Mesothelial cell of epicardium (in vitro differentiated cells): ENCODE data around the gene RNU11. TPM values are rescaled to one million over a fixed set of nuclear protein-coding genes. Genes with fewer than 3 reads are reported as not detected.
A peak's percentile ranks its signal among the peaks of the same experiment; 100 is the strongest.
"Not testable (repeated sequence)": the region's sequence is repeated elsewhere in the genome, so short reads cannot be mapped to it uniquely, and the experiment has no call there.

Experiments used
- DNase-seq, 2 experiments: peaks; one replicate each; pipeline ENCODE4 v3.0.0; 2021; ENCODE audit warnings: low spot score in 2 of 2; ENCODE audit not compliant: unreplicated experiment in 2 of 2
- H3K27ac Mint-ChIP-seq: 2 replicates; pipeline ENCODE4 v1.8.0; 2021; ENCODE audit warnings: mixed read lengths
- H3K27me3 Mint-ChIP-seq: 2 replicates; pipeline ENCODE4 v1.8.0; 2021; ENCODE audit warnings: low read depth, mixed read lengths
- H3K36me3 Mint-ChIP-seq: 2 replicates; pipeline ENCODE4 v1.8.0; 2021; ENCODE audit warnings: mixed read lengths
- H3K4me1 Mint-ChIP-seq: 2 replicates; pipeline ENCODE4 v1.8.0; 2021; ENCODE audit warnings: mixed read lengths
- H3K4me3 Mint-ChIP-seq: 2 replicates; pipeline ENCODE4 v1.8.0; 2021; ENCODE audit warnings: mild to moderate bottlenecking, moderate library complexity, mixed read lengths
- H3K9me3 Mint-ChIP-seq: 2 replicates; pipeline ENCODE4 v1.8.0; 2021; ENCODE audit warnings: mixed read lengths
- CTCF ChIP-seq: fragments of 200-600 bp; sonication (generic); IDR thresholded peaks from one replicate; pipeline ENCODE4 v1.5.0; 2021; ENCODE audit warnings: antibody characterized with exemption; ENCODE audit not compliant: unreplicated experiment
- total RNA-seq: library from RNA; stranded (reverse); gene quantifications from 3 replicates; pipeline ENCODE4 v1.2.1, GENCODE V29; 2021

The RNU11 gene
- total RNA-seq, 1 donor from 2014 or later, result not detected

GRCh38 chr1:28671254-28671780 is 22.9 kb downstream of the RNU11 start:
- H3K27ac Mint-ChIP-seq, result no peak overlapping the region
- H3K36me3 Mint-ChIP-seq, result peaks cover 2% of the 10 kb centered on the region
- no peak for TF ChIP-seq CTCF
- H3K4me1 Mint-ChIP-seq, result peaks cover 15% of the 10 kb centered on the region
- no peaks in the 10 kb centered on the region for H3K27me3 Mint-ChIP-seq
- no peak for DNase-seq
- H3K9me3 Mint-ChIP-seq, result no peaks in the 10 kb centered on the region
- no peak overlapping the region for H3K4me3 Mint-ChIP-seq

- H3K27ac Mint-ChIP-seq, DNase-seq, H3K9me3 Mint-ChIP-seq, H3K36me3 Mint-ChIP-seq, H3K4me3 Mint-ChIP-seq, H3K27me3 Mint-ChIP-seq: not testable (repeated sequence)
- peaks cover 14% of the 10 kb centered on the region for H3K4me1 Mint-ChIP-seq
Observed at GRCh38 chr1:28672971-28673370, 24.6 kb downstream of the RNU11 start.

DNA sequence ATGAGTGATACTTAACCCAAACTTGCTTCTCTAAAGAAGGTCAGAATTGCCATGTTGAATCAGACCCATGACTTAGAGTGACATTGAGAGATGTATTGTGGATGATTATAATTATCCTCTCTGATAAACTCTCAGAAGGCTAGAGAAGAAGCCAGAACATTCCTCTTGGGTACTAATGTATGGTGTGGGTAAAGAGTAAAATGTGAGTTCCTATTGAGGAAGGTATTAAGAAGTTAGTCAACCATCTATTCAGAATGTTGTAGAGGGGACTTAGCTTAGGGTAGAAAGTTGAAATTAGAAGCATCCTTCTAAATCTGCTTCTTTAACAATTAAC is 27.5 kb downstream of the RNU11 start:
- TF ChIP-seq CTCF, result no peak
- Mint-ChIP-seq H3K4me1 (peaks cover 4% of the 10 kb centered on the region), H3K36me3 (peaks cover 2% of the 10 kb centered on the region), H3K4me3 (no peak overlapping the region), H3K27ac (peak overlapping the region; percentile 18), H3K9me3 (no peaks in the 10 kb centered on the region), H3K27me3 (no peaks in the 10 kb centered on the region)
- DNase-seq, result no peak

GRCh38 chr1:28680151-28680550 is 31.8 kb downstream of the RNU11 start:
- TF ChIP-seq CTCF, result no peak
- Mint-ChIP-seq H3K4me3 (no peak overlapping the region), H3K4me1 (peaks cover 4% of the 10 kb centered on the region), H3K27ac (no peak overlapping the region), H3K9me3 (no peaks in the 10 kb centered on the region), H3K27me3 (no peaks in the 10 kb centered on the region), H3K36me3 (peaks cover 13% of the 10 kb centered on the region)
- no peak for DNase-seq

DNA sequence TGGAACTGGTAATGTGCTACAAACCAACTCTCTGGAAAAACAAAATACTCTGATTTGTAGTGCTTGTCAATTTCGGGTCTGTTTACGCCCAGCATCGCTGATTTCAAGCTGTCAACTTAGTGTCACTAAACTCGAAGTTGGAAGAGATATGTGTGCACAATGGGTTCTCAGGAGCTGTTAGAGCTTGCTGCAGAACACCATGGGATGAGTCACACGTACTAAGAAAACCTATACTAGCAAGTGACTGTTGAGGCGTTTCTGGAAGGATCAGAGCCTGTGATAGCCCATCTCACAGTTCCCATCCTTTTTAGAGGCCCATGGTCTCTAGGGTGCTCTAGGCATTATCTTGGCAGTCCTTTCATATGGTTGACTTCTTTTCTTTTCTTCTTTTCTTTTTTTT is 34.4 kb downstream of the RNU11 start:
- H3K36me3 Mint-ChIP-seq, result peaks cover 18% of the 10 kb centered on the region
- H3K4me1 Mint-ChIP-seq, result no peaks in the 10 kb centered on the region
- H3K27ac Mint-ChIP-seq, result no peak overlapping the region
- no peak for TF ChIP-seq CTCF
- no peaks in the 10 kb centered on the region for H3K9me3 Mint-ChIP-seq
- no peak overlapping the region for H3K4me3 Mint-ChIP-seq
- no peaks in the 10 kb centered on the region for H3K27me3 Mint-ChIP-seq
- no peak for DNase-seq

DNA sequence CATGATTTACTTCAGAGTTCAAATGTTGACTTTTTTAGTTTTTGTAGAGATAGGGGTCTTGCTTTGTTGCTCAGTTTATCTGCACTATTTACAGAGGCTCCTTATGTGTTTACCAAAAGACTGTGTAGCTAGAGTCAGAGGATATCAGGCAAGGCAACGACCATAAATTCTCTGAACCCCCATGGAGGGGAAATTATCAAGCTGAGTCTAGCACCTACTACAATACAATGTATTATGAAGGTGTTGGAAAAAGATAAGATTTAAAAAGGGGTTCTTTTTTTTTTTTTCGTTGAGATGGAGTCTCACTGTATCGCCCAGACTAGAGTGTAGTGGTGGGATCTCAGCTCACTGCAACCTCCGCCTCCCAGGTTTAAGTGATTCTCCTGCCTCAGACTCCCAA is 36.5 kb downstream of the RNU11 start:
- no peak for TF ChIP-seq CTCF
- no peaks in the 10 kb centered on the region for H3K4me1 Mint-ChIP-seq
- H3K4me3 Mint-ChIP-seq, result no peak overlapping the region
- peaks cover 18% of the 10 kb centered on the region for H3K36me3 Mint-ChIP-seq
- H3K9me3 Mint-ChIP-seq, result no peaks in the 10 kb centered on the region
- H3K27me3 Mint-ChIP-seq, result no peaks in the 10 kb centered on the region
- no peak for DNase-seq
- no peak overlapping the region for H3K27ac Mint-ChIP-seq

- H3K36me3 Mint-ChIP-seq, result peaks cover 20% of the 10 kb centered on the region
- H3K4me3 Mint-ChIP-seq, H3K27ac Mint-ChIP-seq, DNase-seq, H3K27me3 Mint-ChIP-seq, H3K9me3 Mint-ChIP-seq, H3K4me1 Mint-ChIP-seq: not testable (repeated sequence)
Observed at GRCh38 chr1:28691627-28692026, 43.2 kb downstream of the RNU11 start.
